Cardiac muscle cell (in vitro differentiated cells and primary cell): ENCODE results near the gene LILRA6. TPM values are rescaled to one million over a fixed set of nuclear protein-coding genes. Genes with fewer than 3 reads are reported as not detected.

ENCODE experiments used
- DNase-seq, 2 donors: peaks; one replicate each; pipeline versions ENCODE4 v3.0.0 to v3.0.0-alpha.2; 2010 to 2017; ENCODE audit warnings: low read depth in 1 of 2, low spot score in 1 of 2
- H3K27ac ChIP-seq: fragments of 200-600 bp; sonication (generic); 2 replicates; pipeline ENCODE4 v1.5.1; 2016
- H3K27me3 ChIP-seq: fragments of 200-600 bp; sonication (generic); 2 replicates; pipeline ENCODE4 v1.6.0; 2016; ENCODE audit warnings: control low read depth
- H3K36me3 ChIP-seq: fragments of 200-600 bp; sonication (generic); 2 replicates; pipeline ENCODE4 v1.5.1; 2016; ENCODE audit warnings: control low read depth
- H3K4me1 ChIP-seq: fragments of 200-600 bp; sonication (generic); 2 replicates; pipeline ENCODE4 v1.8.1; 2017; ENCODE audit warnings: low read depth, mild to moderate bottlenecking, mixed run types
- H3K4me3 ChIP-seq: fragments of 200-600 bp; sonication (generic); 2 replicates; pipeline ENCODE4 v1.5.1; 2016; ENCODE audit warnings: mild to moderate bottlenecking
- H3K9me3 ChIP-seq: fragments of 200-600 bp; sonication (generic); 2 replicates; pipeline ENCODE4 v1.5.1; 2017; ENCODE audit warnings: low read depth, mild to moderate bottlenecking, control low read depth
- polyA plus RNA-seq: library from polyadenylated mRNA; unstranded; fragments of >200 nt; fragmentation: Nextera tagmentation; extraction: Ambion mirVana; gene quantifications from 2 replicates; pipeline ENCODE4 v1.2.1, GENCODE V29; 2016
- total RNA-seq: library from RNA; depleted of rRNA; stranded (reverse); fragments of >200 nt; gene quantifications from 2 replicates; pipeline ENCODE4 v1.2.3, GENCODE V29; 2016
- TF ChIP-seq, protein P1 (sequence below): IDR thresholded peaks from 2 replicates; pipeline ENCODE4 v1.5.1; 2012; ENCODE audit warnings: low read depth, mild to moderate bottlenecking, low read length

LILRA6 gene
- total and polyA plus RNA-seq, 2 experiments from 2014 or later, result 0.15 to 0.27 TPM

DNA sequence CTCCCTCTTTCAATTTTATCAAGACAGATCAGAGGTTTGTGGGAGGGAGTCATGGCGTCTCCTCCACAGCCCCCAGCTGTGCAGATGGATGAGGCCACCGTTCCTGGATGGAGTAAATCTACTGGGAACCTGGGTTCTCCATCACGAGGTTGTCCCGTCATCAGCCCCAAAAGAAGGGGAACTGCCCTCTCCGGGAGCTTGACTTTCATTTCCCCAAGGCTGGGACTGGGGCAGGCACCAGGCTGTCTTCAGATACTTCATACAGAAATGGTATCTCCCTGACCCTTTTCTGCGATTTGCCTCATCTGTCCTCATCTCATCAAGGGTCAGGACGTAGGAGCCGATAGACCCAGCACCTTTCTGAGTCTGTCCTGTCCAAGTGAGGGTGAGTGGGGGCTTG is 28.5 kb upstream of the LILRA6 start:
- Histone ChIP-seq H3K27ac (no peak overlapping the region), H3K4me3 (no peak overlapping the region), H3K9me3 (no peaks in the 10 kb centered on the region), H3K4me1 (no peaks in the 10 kb centered on the region), H3K36me3 (no peaks in the 10 kb centered on the region), H3K27me3 (peaks cover 15% of the 10 kb centered on the region)
- TF ChIP-seq, protein P1, sequence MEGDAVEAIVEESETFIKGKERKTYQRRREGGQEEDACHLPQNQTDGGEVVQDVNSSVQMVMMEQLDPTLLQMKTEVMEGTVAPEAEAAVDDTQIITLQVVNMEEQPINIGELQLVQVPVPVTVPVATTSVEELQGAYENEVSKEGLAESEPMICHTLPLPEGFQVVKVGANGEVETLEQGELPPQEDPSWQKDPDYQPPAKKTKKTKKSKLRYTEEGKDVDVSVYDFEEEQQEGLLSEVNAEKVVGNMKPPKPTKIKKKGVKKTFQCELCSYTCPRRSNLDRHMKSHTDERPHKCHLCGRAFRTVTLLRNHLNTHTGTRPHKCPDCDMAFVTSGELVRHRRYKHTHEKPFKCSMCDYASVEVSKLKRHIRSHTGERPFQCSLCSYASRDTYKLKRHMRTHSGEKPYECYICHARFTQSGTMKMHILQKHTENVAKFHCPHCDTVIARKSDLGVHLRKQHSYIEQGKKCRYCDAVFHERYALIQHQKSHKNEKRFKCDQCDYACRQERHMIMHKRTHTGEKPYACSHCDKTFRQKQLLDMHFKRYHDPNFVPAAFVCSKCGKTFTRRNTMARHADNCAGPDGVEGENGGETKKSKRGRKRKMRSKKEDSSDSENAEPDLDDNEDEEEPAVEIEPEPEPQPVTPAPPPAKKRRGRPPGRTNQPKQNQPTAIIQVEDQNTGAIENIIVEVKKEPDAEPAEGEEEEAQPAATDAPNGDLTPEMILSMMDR, result no peak
- DNase-seq, result no peak

- H3K4me3 ChIP-seq, result no peak overlapping the region
- no peaks in the 10 kb centered on the region for H3K4me1 ChIP-seq
- no peak overlapping the region for H3K27ac ChIP-seq
- no peaks in the 10 kb centered on the region for H3K9me3 ChIP-seq
- H3K36me3 ChIP-seq, result no peaks in the 10 kb centered on the region
- H3K27me3 ChIP-seq, result peaks cover 15% of the 10 kb centered on the region
- DNase-seq, result no peak
- TF ChIP-seq, protein P1, result no peak
These were observed 26.3 kb upstream of the LILRA6 start for GRCh38 chr19:54268936-54269335.

GRCh38 chr19:54266133-54266532 is 23.5 kb upstream of the LILRA6 start:
- peak; percentile 81 to 90 for DNase-seq
- TF ChIP-seq, protein P1, result peak; percentile 80
- no peak overlapping the region for H3K4me3 ChIP-seq
- no peaks in the 10 kb centered on the region for H3K4me1 ChIP-seq
- H3K36me3 ChIP-seq, result no peaks in the 10 kb centered on the region
- no peak overlapping the region for H3K27ac ChIP-seq
- peaks cover 8% of the 10 kb centered on the region for H3K27me3 ChIP-seq
- no peaks in the 10 kb centered on the region for H3K9me3 ChIP-seq

DNA sequence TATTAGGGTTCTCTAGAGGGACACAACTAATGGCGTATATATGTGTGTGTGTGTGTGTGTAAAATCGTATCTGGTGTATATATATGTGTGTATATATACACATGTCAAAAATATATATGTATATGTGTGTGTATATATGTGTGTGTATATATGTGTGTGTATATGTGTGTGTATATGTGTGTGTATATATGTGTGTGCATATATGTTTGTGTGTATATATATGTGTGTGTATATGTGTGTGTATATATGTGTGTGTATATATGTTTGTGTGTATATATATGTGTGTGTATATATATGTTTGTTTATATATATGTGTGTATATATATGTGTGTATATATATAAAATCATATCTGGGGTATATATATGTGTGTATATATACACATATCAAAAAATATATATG is 19.9 kb upstream of the LILRA6 start:
- Histone ChIP-seq H3K27ac (no peak overlapping the region), H3K4me1 (no peaks in the 10 kb centered on the region), H3K36me3 (no peaks in the 10 kb centered on the region), H3K27me3 (peaks cover 4% of the 10 kb centered on the region), H3K9me3 (no peaks in the 10 kb centered on the region), H3K4me3 (no peak overlapping the region)
- TF ChIP-seq, protein P1, result no peak
- no peak for DNase-seq

DNA sequence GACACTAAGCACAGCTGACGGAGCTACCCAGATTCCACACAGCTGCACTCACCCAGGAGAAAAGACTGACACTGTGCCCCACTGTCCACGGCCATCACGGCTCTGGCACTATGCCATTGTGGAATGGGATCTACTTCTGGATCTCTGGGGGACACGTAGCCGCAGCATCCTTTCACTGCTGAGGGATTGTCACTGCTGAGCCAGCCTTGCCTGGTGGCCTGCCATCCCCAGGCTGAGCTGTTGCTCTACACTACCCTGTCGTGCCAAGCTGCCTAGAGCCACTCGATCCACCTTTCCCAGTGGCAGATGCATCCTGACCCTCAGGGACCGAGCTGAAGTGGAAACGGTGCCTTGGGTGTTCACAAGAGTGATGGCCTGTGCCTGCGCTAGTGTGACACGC is 19.5 kb upstream of the LILRA6 start:
- Histone ChIP-seq H3K4me1 (no peaks in the 10 kb centered on the region), H3K36me3 (no peaks in the 10 kb centered on the region), H3K27ac (no peak overlapping the region), H3K27me3 (peaks cover 7% of the 10 kb centered on the region), H3K9me3 (no peaks in the 10 kb centered on the region), H3K4me3 (no peak overlapping the region)
- DNase-seq, result no peak
- TF ChIP-seq, protein P1, result no peak

GRCh38 chr19:54257116-54257480 is 14.5 kb upstream of the LILRA6 start, which contains the start of gene LILRB5:
Gene LILRB5, minus strand, starts transcription at chr19:54257273. Its CDS starts 80 bp downstream, at chr19:54257193.
- no peaks in the 10 kb centered on the region for H3K36me3 ChIP-seq
- H3K9me3 ChIP-seq, result no peaks in the 10 kb centered on the region
- no peaks in the 10 kb centered on the region for H3K4me1 ChIP-seq
- H3K4me3 ChIP-seq, result no peak within 1 kb of the TSS
- TF ChIP-seq, protein P1, result no peak
- no peak for DNase-seq
- no peak within 1 kb of the TSS for H3K27ac ChIP-seq
- H3K27me3 ChIP-seq, result peaks cover 7% of the 10 kb centered on the region
